Thyroid gland (tissue), 4 donors: ENCODE data around the gene KLRF1. TPM values are rescaled to one million over a fixed set of nuclear protein-coding genes. Genes with fewer than 3 reads are reported as not detected.

ENCODE experiments used
- DNase-seq, 2 donors: peaks; one replicate each; pipeline ENCODE4 v3.0.0-alpha.2; 2019
- H3K27ac ChIP-seq, 3 donors: fragments of 200-600 bp; sonication (generic); 1 replicate in 2 of 3; 2 replicates in 1 of 3; pipeline ENCODE4 v1.5.1; 2016 to 2019; ENCODE audit warnings: mild to moderate bottlenecking in 1 of 3, moderate library complexity in 1 of 3
- H3K27me3 ChIP-seq: fragments of 200-600 bp; sonication (generic); one replicate; pipeline ENCODE4 v1.5.1; 2019
- H3K36me3 ChIP-seq, 2 donors: fragments of 200-600 bp; sonication (generic); one replicate each; pipeline ENCODE4 v1.5.1; 2016 to 2019
- H3K4me1 ChIP-seq, 2 donors: fragments of 200-600 bp; sonication (generic); one replicate each; pipeline ENCODE4 v1.5.1; 2017 to 2019
- H3K4me3 ChIP-seq, 3 donors: fragments of 200-600 bp; sonication (generic); replicated peaks in 1 of 3; 1 replicate in 2 of 3; 2 replicates in 1 of 3; pipeline ENCODE4 v1.5.1; 2016; ENCODE audit warnings: mild to moderate bottlenecking in 1 of 3
- H3K9me3 ChIP-seq: fragments of 200-600 bp; sonication (generic); one replicate; pipeline ENCODE4 v1.5.1; 2017
- POLR2A ChIP-seq, 2 donors: fragments of 450-650 bp; IDR thresholded peaks; one replicate each; pipeline ENCODE4 v1.6.1; 2017; ENCODE audit warnings: antibody characterized with exemption in 2 of 2, mild to moderate bottlenecking in 2 of 2, moderate library complexity in 1 of 2
- WGBS, 2 donors: methylation state at CpG; one replicate each; pipeline ENCODE4 v1.1.5; 2017; 5-methylcytosine and 5-hydroxymethylcytosine counted together
- intact Hi-C: fragments of 100-400 bp; cut with DNase I; formaldehyde crosslinking; loops from one replicate; pipeline ENCODE4 v1.15.1; 2023
- total RNA-seq, 4 donors: library from RNA; depleted of rRNA; stranded (reverse); fragments of >200 nt; gene quantifications; one replicate each; pipeline ENCODE4 v1.2.3, GENCODE V29; 2016
- TF ChIP-seq, protein P1 (sequence below), 6 experiments: fragments of 200-600 bp in 3 of 6; fragments of 450-650 bp in 3 of 6; sonication (generic) in 3 of 6; IDR thresholded peaks; one replicate each; pipeline ENCODE4 v1.5.1; 2016 to 2019; ENCODE audit warnings: antibody characterized with exemption in 6 of 6, mild to moderate bottlenecking in 2 of 6, inconsistent platforms in 1 of 6, moderate library complexity in 1 of 6

Gene KLRF1
- total RNA-seq, 4 donors from 2014 or later: 0.78 to 1.0 TPM; not detected in 2

DNA sequence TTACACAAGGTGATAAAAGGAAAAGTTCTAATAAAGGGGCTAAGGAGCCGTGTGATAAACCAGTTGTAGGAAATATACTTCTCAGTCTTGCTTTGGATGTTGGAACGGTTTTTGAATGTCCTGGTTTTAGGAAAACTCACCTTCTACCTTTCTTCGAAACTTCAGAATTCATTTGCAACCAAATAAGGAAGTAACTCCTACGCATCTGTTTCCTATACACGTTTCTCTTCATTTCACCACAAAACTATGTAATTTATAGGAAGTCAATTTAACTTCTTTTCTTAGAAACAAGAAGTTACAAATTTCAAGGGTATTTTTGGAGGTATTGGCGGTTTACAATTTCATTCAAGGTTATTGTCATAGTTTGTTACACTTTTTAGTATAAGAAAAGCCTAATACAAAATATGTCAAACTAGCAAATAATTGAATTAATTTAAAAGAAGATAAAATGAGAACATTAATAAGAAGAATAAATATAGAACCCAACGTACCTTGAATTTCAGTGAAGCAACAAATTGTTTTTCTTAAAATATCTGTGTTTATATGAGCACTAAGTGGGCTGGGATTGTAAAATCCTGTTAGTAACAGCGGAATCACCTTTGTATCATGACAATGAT, 33.4 kb upstream of the KLRF1 start:
- WGBS, 2 donors: 76 to 82% methylated on average over 8 of the region's 8 CpGs
- H3K27ac ChIP-seq: no peak overlapping the region
- intact Hi-C loops: no loop called here
- H3K27me3 ChIP-seq: no peaks in the 10 kb centered on the region
- no peaks in the 10 kb centered on the region for H3K36me3 ChIP-seq
- no peaks in the 10 kb centered on the region for H3K4me1 ChIP-seq
- no peak overlapping the region for H3K4me3 ChIP-seq
- DNase-seq: no peak
- no peaks in the 10 kb centered on the region for H3K9me3 ChIP-seq
- TF ChIP-seq POLR2A (IDR thresholded peaks at IDR 0.05): no peak
- TF ChIP-seq, protein P1, sequence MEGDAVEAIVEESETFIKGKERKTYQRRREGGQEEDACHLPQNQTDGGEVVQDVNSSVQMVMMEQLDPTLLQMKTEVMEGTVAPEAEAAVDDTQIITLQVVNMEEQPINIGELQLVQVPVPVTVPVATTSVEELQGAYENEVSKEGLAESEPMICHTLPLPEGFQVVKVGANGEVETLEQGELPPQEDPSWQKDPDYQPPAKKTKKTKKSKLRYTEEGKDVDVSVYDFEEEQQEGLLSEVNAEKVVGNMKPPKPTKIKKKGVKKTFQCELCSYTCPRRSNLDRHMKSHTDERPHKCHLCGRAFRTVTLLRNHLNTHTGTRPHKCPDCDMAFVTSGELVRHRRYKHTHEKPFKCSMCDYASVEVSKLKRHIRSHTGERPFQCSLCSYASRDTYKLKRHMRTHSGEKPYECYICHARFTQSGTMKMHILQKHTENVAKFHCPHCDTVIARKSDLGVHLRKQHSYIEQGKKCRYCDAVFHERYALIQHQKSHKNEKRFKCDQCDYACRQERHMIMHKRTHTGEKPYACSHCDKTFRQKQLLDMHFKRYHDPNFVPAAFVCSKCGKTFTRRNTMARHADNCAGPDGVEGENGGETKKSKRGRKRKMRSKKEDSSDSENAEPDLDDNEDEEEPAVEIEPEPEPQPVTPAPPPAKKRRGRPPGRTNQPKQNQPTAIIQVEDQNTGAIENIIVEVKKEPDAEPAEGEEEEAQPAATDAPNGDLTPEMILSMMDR (IDR thresholded peaks at IDR 0.05): no peak

GRCh38 chr12:9794484-9795093, 32.7 kb upstream of the KLRF1 start:
- no peak for TF ChIP-seq POLR2A (IDR thresholded peaks at IDR 0.05)
- TF ChIP-seq, protein P1 (IDR thresholded peaks at IDR 0.05): no peak
- Histone ChIP-seq H3K27me3 (no peaks in the 10 kb centered on the region), H3K4me3 (no peak overlapping the region), H3K9me3 (no peaks in the 10 kb centered on the region), H3K27ac (no peak overlapping the region), H3K4me1 (no peaks in the 10 kb centered on the region), H3K36me3 (no peaks in the 10 kb centered on the region)
- intact Hi-C loops: no loop called here
- 78 to 83% methylated on average over 2 of the region's 2 CpGs for WGBS, 2 donors
- DNase-seq: no peak

DNA sequence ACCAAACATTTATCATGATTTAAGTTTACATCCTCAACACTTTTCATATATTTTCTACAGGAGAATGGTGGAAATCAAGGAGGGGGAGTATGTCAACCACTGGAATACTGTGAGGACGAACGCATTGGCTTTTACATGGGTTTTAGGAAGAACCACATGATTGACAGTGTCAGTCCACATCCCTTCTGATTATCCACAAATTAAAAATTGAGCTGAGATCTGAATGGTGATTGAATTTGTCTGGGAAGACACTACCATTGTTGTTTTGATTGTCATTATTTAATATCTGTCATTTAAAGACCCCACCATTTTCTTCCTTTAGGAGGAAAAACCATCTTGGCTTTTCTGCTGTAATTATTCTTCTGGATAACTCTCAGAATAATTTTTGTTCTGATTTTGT, 31.3 kb upstream of the KLRF1 start:
- WGBS, 2 donors: 95 to 98% methylated on average over 2 of the region's 2 CpGs
- no peak for TF ChIP-seq POLR2A (IDR thresholded peaks at IDR 0.05)
- TF ChIP-seq, protein P1 (IDR thresholded peaks at IDR 0.05): no peak
- intact Hi-C loops: no loop called here
- DNase-seq: no peak
- no peaks in the 10 kb centered on the region for H3K4me1 ChIP-seq
- no peak overlapping the region for H3K27ac ChIP-seq
- H3K4me3 ChIP-seq: no peak overlapping the region
- H3K27me3 ChIP-seq: no peaks in the 10 kb centered on the region
- H3K9me3 ChIP-seq: no peaks in the 10 kb centered on the region
- H3K36me3 ChIP-seq: no peaks in the 10 kb centered on the region

GRCh38 chr12:9796346-9796745, 30.9 kb upstream of the KLRF1 start:
- intact Hi-C loops: no loop called here
- 89 to 93% methylated on average over 5 of the region's 5 CpGs for WGBS, 2 donors
- Histone ChIP-seq H3K9me3 (no peaks in the 10 kb centered on the region), H3K4me3 (no peak overlapping the region), H3K36me3 (no peaks in the 10 kb centered on the region), H3K27me3 (no peaks in the 10 kb centered on the region), H3K27ac (no peak overlapping the region), H3K4me1 (no peaks in the 10 kb centered on the region)
- no peak for DNase-seq
- TF ChIP-seq, protein P1 (IDR thresholded peaks at IDR 0.05): no peak
- no peak for TF ChIP-seq POLR2A (IDR thresholded peaks at IDR 0.05)

DNA sequence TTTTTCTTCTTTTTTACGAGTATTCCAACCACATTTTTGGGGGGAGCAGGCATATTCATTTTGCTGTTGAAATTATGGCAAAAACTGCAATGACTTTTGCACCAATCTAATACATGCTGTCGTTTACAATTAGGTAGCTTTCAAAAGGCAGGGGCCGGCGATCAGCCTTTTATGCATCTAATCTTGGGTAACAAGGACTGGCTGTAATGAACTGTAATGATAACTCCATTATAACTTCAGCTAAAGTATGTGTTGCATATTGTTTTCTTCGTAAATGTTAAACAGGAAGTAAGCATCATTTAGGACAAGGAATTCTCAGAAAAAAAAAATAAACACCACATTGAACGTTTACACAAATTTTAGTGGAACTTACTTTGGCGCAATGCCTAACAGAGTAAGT, 30.3 kb upstream of the KLRF1 start:
- intact Hi-C loops: no loop called here
- Histone ChIP-seq H3K4me1 (no peaks in the 10 kb centered on the region), H3K4me3 (no peak overlapping the region), H3K9me3 (no peaks in the 10 kb centered on the region), H3K27me3 (no peaks in the 10 kb centered on the region), H3K27ac (no peak overlapping the region), H3K36me3 (no peaks in the 10 kb centered on the region)
- WGBS, 2 donors: 68 to 78% methylated on average over 7 of the region's 7 CpGs
- no peak for DNase-seq
- TF ChIP-seq POLR2A (IDR thresholded peaks at IDR 0.05): no peak
- TF ChIP-seq, protein P1 (IDR thresholded peaks at IDR 0.05): no peak
